H9 (cell line): ENCODE results near the gene FAT2. TPM values are rescaled to one million over a fixed set of nuclear protein-coding genes. Genes with fewer than 3 reads are reported as not detected.

ENCODE experiments used
- DNase-seq: peaks from one replicate; pipeline ENCODE4 v3.0.0-alpha.2; 2017
- H2AFZ ChIP-seq: one replicate; pipeline ENCODE4 v1.6.1; 2013; ENCODE audit warnings: mild to moderate bottlenecking, low read length, control low read depth, moderate library complexity
- H2AK5ac ChIP-seq: 2 replicates; pipeline ENCODE4 v1.6.1; 2013; ENCODE audit warnings: low read length, control low read depth, mixed read lengths; ENCODE audit not compliant: insufficient read length
- H2BK120ac ChIP-seq: one replicate; pipeline ENCODE4 v1.6.1; 2013; ENCODE audit warnings: low read depth, mild to moderate bottlenecking, low read length, control low read depth, inconsistent platforms; ENCODE audit not compliant: poor library complexity, severe bottlenecking
- H2BK12ac ChIP-seq: 2 replicates; pipeline ENCODE4 v1.6.1; 2013; ENCODE audit warnings: low read length, control low read depth, mixed read lengths, low read depth; ENCODE audit not compliant: insufficient read length
- H2BK15ac ChIP-seq: 2 replicates; pipeline ENCODE4 v1.6.1; 2013; ENCODE audit warnings: low read depth, low read length, control low read depth
- H2BK20ac ChIP-seq: one replicate; pipeline ENCODE4 v1.6.1; 2013; ENCODE audit warnings: low read depth, mild to moderate bottlenecking, low read length, control low read depth, inconsistent platforms; ENCODE audit not compliant: poor library complexity, severe bottlenecking
- H2BK5ac ChIP-seq: 2 replicates; pipeline ENCODE4 v1.6.1; 2013; ENCODE audit warnings: low read length, control low read depth, mixed read lengths; ENCODE audit not compliant: insufficient read length
- H3K14ac ChIP-seq: 2 replicates; pipeline ENCODE4 v1.6.1; 2013; ENCODE audit warnings: low read length, control low read depth; ENCODE audit not compliant: insufficient read depth
- H3K18ac ChIP-seq: 2 replicates; pipeline ENCODE4 v1.6.1; 2013; ENCODE audit warnings: low read depth, mild to moderate bottlenecking, mixed read lengths, low read length, control low read depth; ENCODE audit not compliant: insufficient read length
- H3K23ac ChIP-seq: 2 replicates; pipeline ENCODE4 v1.6.1; 2013; ENCODE audit warnings: low read length, control low read depth, mixed read lengths, low read depth; ENCODE audit not compliant: insufficient read length
- H3K23me2 ChIP-seq: 2 replicates; pipeline ENCODE4 v1.6.1; 2013; ENCODE audit warnings: low read depth, mild to moderate bottlenecking, mixed read lengths, low read length, control low read depth; ENCODE audit not compliant: insufficient read length, poor library complexity, severe bottlenecking
- H3K27ac ChIP-seq: 2 replicates; pipeline ENCODE4 v1.5.1; 2013; ENCODE audit warnings: low read length, control low read depth, mixed read lengths, low read depth; ENCODE audit not compliant: insufficient read length
- H3K27me3 ChIP-seq: 2 replicates; pipeline ENCODE4 v1.6.1; 2013; ENCODE audit warnings: low read length, control low read depth, inconsistent platforms; ENCODE audit not compliant: insufficient read depth
- H3K4ac ChIP-seq: 2 replicates; pipeline ENCODE4 v1.6.1; 2013; ENCODE audit warnings: low read depth, mild to moderate bottlenecking, control low read depth, inconsistent platforms, low read length, moderate library complexity
- H3K4me1 ChIP-seq: 2 replicates; pipeline ENCODE4 v1.6.1; 2013; ENCODE audit warnings: low read length, control low read depth, inconsistent platforms; ENCODE audit not compliant: insufficient read depth
- H3K4me2 ChIP-seq: 2 replicates; pipeline ENCODE4 v1.6.1; 2013; ENCODE audit warnings: low read length, control low read depth, mixed read lengths; ENCODE audit not compliant: insufficient read length, insufficient read depth
- H3K56ac ChIP-seq: 2 replicates; pipeline ENCODE4 v1.6.1; 2013; ENCODE audit warnings: low read depth, mild to moderate bottlenecking, mixed read lengths, low read length, control low read depth; ENCODE audit not compliant: insufficient read length
- H3K79me1 ChIP-seq: 2 replicates; pipeline ENCODE4 v1.6.1; 2013; ENCODE audit warnings: low read depth, mild to moderate bottlenecking, moderate library complexity, low read length, control low read depth, inconsistent platforms; ENCODE audit not compliant: insufficient read depth, poor library complexity, severe bottlenecking
- H3K79me2 ChIP-seq: 2 replicates; pipeline ENCODE4 v1.6.1; 2013; ENCODE audit warnings: low read length, control low read depth, inconsistent platforms; ENCODE audit not compliant: insufficient read depth
- H3K9ac ChIP-seq: 2 replicates; pipeline ENCODE4 v1.6.1; 2013; ENCODE audit warnings: low read length, control low read depth, mixed read lengths; ENCODE audit not compliant: insufficient read length; ENCODE audit errors: extremely low read depth
- H3K9me3 ChIP-seq: one replicate; pipeline ENCODE4 v1.6.1; 2013; ENCODE audit warnings: low read depth, low read length, inconsistent platforms; ENCODE audit not compliant: control insufficient read depth
- H3T11ph ChIP-seq: one replicate; pipeline ENCODE4 v1.6.1; 2013; ENCODE audit warnings: mild to moderate bottlenecking, low read length, control low read depth, inconsistent platforms
- H4K20me1 ChIP-seq: one replicate; pipeline ENCODE4 v1.6.1; 2013; ENCODE audit not compliant: control insufficient read depth, insufficient read length, insufficient read depth
- H4K5ac ChIP-seq: 2 replicates; pipeline ENCODE4 v1.6.1; 2013; ENCODE audit warnings: low read depth, mild to moderate bottlenecking, mixed read lengths, low read length, control low read depth; ENCODE audit not compliant: insufficient read length
- H4K8ac ChIP-seq: replicated peaks from 2 replicates; pipeline ENCODE4 v1.6.1; 2013; ENCODE audit warnings: low read length, control low read depth, mixed read lengths, low read depth; ENCODE audit not compliant: insufficient read length
- H4K91ac ChIP-seq: 2 replicates; pipeline ENCODE4 v1.6.1; 2013; ENCODE audit warnings: low read depth, mild to moderate bottlenecking, moderate library complexity, mixed read lengths, low read length, control low read depth; ENCODE audit not compliant: insufficient read length
- H3K27ac Mint-ChIP-seq, 3 experiments: 2 replicates in 2 of 3; 3 replicates in 1 of 3; pipeline ENCODE4 v1.8.0; 2020 to 2021; ENCODE audit warnings: mixed read lengths in 3 of 3, mild to moderate bottlenecking in 1 of 3, moderate library complexity in 1 of 3
- H3K27me3 Mint-ChIP-seq: 2 replicates; pipeline ENCODE4 v1.8.0; 2021; ENCODE audit warnings: low read depth, mild to moderate bottlenecking, moderate library complexity, mixed read lengths
- H3K36me3 Mint-ChIP-seq, 3 experiments: 2 replicates in 2 of 3; 3 replicates in 1 of 3; pipeline ENCODE4 v1.8.0; 2020 to 2021; ENCODE audit warnings: low read depth in 3 of 3, mixed read lengths in 3 of 3; ENCODE audit not compliant: insufficient read depth in 1 of 3
- H3K4me1 Mint-ChIP-seq, 2 experiments: 2 replicates each; pipeline ENCODE4 v1.8.0; 2020; ENCODE audit warnings: mixed read lengths in 2 of 2
- H3K4me3 Mint-ChIP-seq, 2 experiments: 2 replicates in 1 of 2; 3 replicates in 1 of 2; pipeline ENCODE4 v1.8.0; 2020 to 2021; ENCODE audit warnings: mild to moderate bottlenecking in 2 of 2, mixed read lengths in 2 of 2, moderate library complexity in 1 of 2
- H3K9me3 Mint-ChIP-seq, 2 experiments: 2 replicates in 1 of 2; 3 replicates in 1 of 2; pipeline ENCODE4 v1.8.0; 2020; ENCODE audit warnings: mild to moderate bottlenecking in 2 of 2, mixed read lengths in 2 of 2, moderate library complexity in 1 of 2
- CTCF ChIP-seq: fragments of 200-600 bp; sonication (generic); conservative IDR thresholded peaks from 3 replicates; pipeline ENCODE4 v1.8.0; 2021; ENCODE audit warnings: antibody characterized with exemption, mild to moderate bottlenecking
- WGBS: extraction: QIAGEN DNeasy Blood & Tissue Kit; methylation state at CpG from one replicate; pipeline ENCODE4 v1.1.7; 2013; ENCODE audit warnings: missing lambda C conversion rate, low lambda C conversion rate, mixed read lengths; ENCODE audit not compliant: insufficient read length; ENCODE audit errors: extremely low coverage; 5-methylcytosine and 5-hydroxymethylcytosine counted together
- total RNA-seq: library from RNA; stranded (reverse); gene quantifications from 2 replicates; pipeline ENCODE4 v1.2.1, GENCODE V29; 2021

Gene FAT2
- total RNA-seq, 1 experiment from 2014 or later, result 0.15 TPM

- Histone ChIP-seq H3K14ac (no peak overlapping the region), H4K91ac (no peak overlapping the region), H3K23me2 (no peaks in the 10 kb centered on the region), H3K23ac (no peak overlapping the region), H3K4me2 (no peak overlapping the region), H2BK5ac (no peak overlapping the region), H4K20me1 (no peaks in the 10 kb centered on the region), H2BK120ac (no peak overlapping the region), H3K18ac (no peak overlapping the region), H2BK20ac (no peak overlapping the region), H2BK15ac (no peak overlapping the region), H3K27ac (no peak overlapping the region), H4K8ac (no peak overlapping the region), H3K79me2 (no peaks in the 10 kb centered on the region), H3K9me3 (no peaks in the 10 kb centered on the region), H3K79me1 (no peaks in the 10 kb centered on the region), H3K27me3 (no peaks in the 10 kb centered on the region), H2AK5ac (no peak overlapping the region), H3T11ph (no peak overlapping the region), H3K4ac (no peak overlapping the region), H3K56ac (no peak overlapping the region), H2AFZ (no peak overlapping the region), H2BK12ac (no peak overlapping the region), H3K9ac (no peak overlapping the region), H4K5ac (no peak overlapping the region), H3K4me1 (no peaks in the 10 kb centered on the region)
- H3K4me3 Mint-ChIP-seq, result no peak overlapping the region
- peaks cover 2% of the 10 kb centered on the region; the same call in 1 of the 2 replicates for H3K27me3 Mint-ChIP-seq
- no peak overlapping the region; a peak in 1 of 7 replicates for H3K27ac Mint-ChIP-seq
- WGBS, result no CpG with 5 or more reads among the region's 2 CpGs
- DNase-seq, result no peak
- no peaks in the 10 kb centered on the region for H3K36me3 Mint-ChIP-seq
- TF ChIP-seq CTCF, result no peak
- H3K9me3 Mint-ChIP-seq, result no peaks in the 10 kb centered on the region
- peaks cover 6 to 9% of the 10 kb centered on the region in 2 experiments for H3K4me1 Mint-ChIP-seq
These were observed 41.0 kb downstream of the FAT2 start for GRCh38 chr5:151550146-151550545.
